Stimulated activated CD4-positive, alpha-beta T cell treated with anti-CD3 and anti-CD28 coated beads, Interleukin-2, amount 100 ng/mL, for 4 hours (primary cell): ENCODE data around the gene AKNA.

ENCODE experiments used
- DNase-seq: peaks from one replicate; pipeline ENCODE4 v3.0.0-alpha.2; 2020; ENCODE audit warnings: low read depth

Gene AKNA

GRCh38 chr9:114396558-114397218 lies 8.9 kb upstream of the AKNA start:
- no peak for DNase-seq

- no peak for DNase-seq
Measured at GRCh38 chr9:114395768-114396167, 8.0 kb upstream of the AKNA start.

GRCh38 chr9:114395334-114395617 lies 7.5 kb upstream of the AKNA start:
- DNase-seq: no peak

- DNase-seq: no peak
Measured at GRCh38 chr9:114394523-114395333, 6.9 kb upstream of the AKNA start.

GRCh38 chr9:114392749-114393112 lies 4.9 kb upstream of the AKNA start:
- no peak for DNase-seq

- DNase-seq: no peak
Measured at GRCh38 chr9:114390952-114391351, 3.2 kb upstream of the AKNA start.

GRCh38 chr9:114389612-114390368 lies 2.0 kb upstream of the AKNA start:
- no peak for DNase-seq

- DNase-seq: no peak
Measured at GRCh38 chr9:114388764-114389375, 1.1 kb upstream of the AKNA start.

GRCh38 chr9:114388357-114388682 lies 538 bp upstream of the AKNA start:
- no peak for DNase-seq

GRCh38 chr9:114386886-114387679 lies 699 bp downstream of the AKNA start:
- DNase-seq: no peak

- DNase-seq: no peak
Measured at GRCh38 chr9:114386361-114386885, 1.4 kb downstream of the AKNA start.

- DNase-seq: peak; percentile 86
Measured at GRCh38 chr9:114385397-114386181, 2.2 kb downstream of the AKNA start.

- DNase-seq: no peak
Measured at GRCh38 chr9:114384836-114385396, 2.9 kb downstream of the AKNA start.

- no peak for DNase-seq
Measured at GRCh38 chr9:114384341-114384740, 3.4 kb downstream of the AKNA start.

GRCh38 chr9:114383521-114384231 lies 4.1 kb downstream of the AKNA start:
- DNase-seq: no peak

- peak; percentile 55 for DNase-seq
Measured at GRCh38 chr9:114382699-114383520, 4.9 kb downstream of the AKNA start.

GRCh38 chr9:114378883-114379282 lies 8.9 kb downstream of the AKNA start:
- no peak for DNase-seq

- no peak for DNase-seq
Measured at GRCh38 chr9:114378016-114378415, 9.8 kb downstream of the AKNA start.
